Amniotic stem cell (primary cell): ENCODE results near the gene POM121.
"Not testable (repeated sequence)": the region's sequence is repeated elsewhere in the genome, so short reads cannot be mapped to it uniquely, and the experiment has no call there.

Experiments
- DNase-seq: peaks from one replicate; lab custom pipeline; 2025; lab: John Stamatoyannopoulos, UW

POM121 gene

DNA sequence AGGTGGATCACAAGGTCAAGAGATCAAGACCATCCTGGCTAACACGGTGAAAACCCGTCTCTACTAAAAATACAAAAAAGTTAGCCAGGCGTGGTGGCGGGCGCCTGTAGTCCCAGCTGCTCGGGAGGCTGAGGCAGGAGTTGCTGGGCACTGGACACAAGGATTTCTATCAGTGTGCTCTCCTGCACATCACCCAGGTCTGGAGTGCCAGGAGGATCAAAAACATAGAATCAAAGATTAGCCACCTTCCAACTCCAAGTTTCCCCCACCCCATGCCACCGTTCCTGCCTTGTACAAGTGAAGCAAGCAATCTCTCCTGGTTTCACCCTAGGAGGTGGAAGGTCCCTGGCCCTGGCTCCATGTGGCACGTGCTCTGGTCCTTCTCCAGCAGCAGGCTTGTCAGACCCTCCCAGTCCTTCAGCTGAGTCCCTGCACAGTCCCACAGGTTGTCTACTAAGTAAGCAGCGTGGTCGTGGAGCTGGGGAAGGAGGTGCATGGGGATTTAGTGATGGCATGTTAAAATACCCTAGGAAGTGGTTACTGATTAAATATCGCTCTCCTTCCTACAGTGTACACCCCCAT, 73.1 kb downstream of the POM121 start:
- not testable (repeated sequence) for DNase-seq
